IMR-90 (cell line): ENCODE results near the gene RORB. TPM values are rescaled to one million over a fixed set of nuclear protein-coding genes. Genes with fewer than 3 reads are reported as not detected.

Experiments
- ATAC-seq: fragments of 200-7000 bp; cut with Tn5 transposase; 2 replicates; pipeline ENCODE4 v1.9.1; 2020; ENCODE audit warnings: low read depth, mild to moderate bottlenecking, moderate library complexity
- BruUV-seq: library from RNA; stranded (reverse); fragments of 400-500 nt; replicated peaks from 2 replicates; lab custom pipeline; 2021; lab: Mats Ljungman, UMichigan
- CTCF ChIA-PET: fragments of 300-600 bp; formaldehyde crosslinking; extraction: SDS; loops from one replicate; lab custom pipeline; 2021; ENCODE audit warnings: antibody characterized with exemption; lab: Yijun Ruan, JAX
- POLR2A ChIA-PET: fragments of 300-600 bp; sonication (Branson Sonifier 250); formaldehyde crosslinking; loops from one replicate; lab custom pipeline; 2022; ENCODE audit warnings: antibody characterized with exemption; ENCODE audit not compliant: unreplicated experiment; lab: Charles Lee
- DNase-seq: peaks from one replicate; pipeline ENCODE4 v3.0.0; 2013
- H2AFZ ChIP-seq: replicated peaks from 2 replicates; pipeline ENCODE3; 2013; ENCODE audit warnings: low read length, mild to moderate bottlenecking; ENCODE audit not compliant: poor library complexity
- H2AK5ac ChIP-seq: 2 replicates; pipeline ENCODE4 v1.6.1; 2013; ENCODE audit warnings: low read depth, low read length, inconsistent platforms
- H2AK9ac ChIP-seq: replicated peaks from 2 replicates; pipeline ENCODE3; 2013; ENCODE audit warnings: mild to moderate bottlenecking, low read depth, low read length, moderate library complexity; ENCODE audit not compliant: poor library complexity
- H2BK120ac ChIP-seq: 2 replicates; pipeline ENCODE4 v1.6.1; 2013; ENCODE audit warnings: low read depth, low read length, inconsistent platforms
- H2BK15ac ChIP-seq: 3 replicates; pipeline ENCODE4 v1.6.1; 2013; ENCODE audit warnings: low read depth, low read length, inconsistent platforms
- H2BK20ac ChIP-seq: 2 replicates; pipeline ENCODE4 v1.6.1; 2013; ENCODE audit warnings: low read depth, mild to moderate bottlenecking, inconsistent platforms, low read length, moderate library complexity
- H2BK5ac ChIP-seq: 2 replicates; pipeline ENCODE4 v1.6.1; 2013; ENCODE audit warnings: mild to moderate bottlenecking, low read depth, low read length, inconsistent platforms; ENCODE audit not compliant: poor library complexity, severe bottlenecking
- H3K14ac ChIP-seq: replicated peaks from 2 replicates; pipeline ENCODE4 v1.6.1; 2013; ENCODE audit warnings: low read depth, low read length, inconsistent platforms
- H3K18ac ChIP-seq: 2 replicates; pipeline ENCODE4 v1.6.1; 2013; ENCODE audit warnings: low read depth, low read length, control low read depth
- H3K23ac ChIP-seq: 2 replicates; pipeline ENCODE4 v1.6.1; 2013; ENCODE audit warnings: low read depth, low read length, inconsistent platforms
- H3K27ac ChIP-seq: 2 replicates; pipeline ENCODE4 v1.5.1; 2013; ENCODE audit warnings: mild to moderate bottlenecking, control low read depth, low read length; ENCODE audit not compliant: insufficient read depth
- H3K27me3 ChIP-seq: 2 replicates; pipeline ENCODE4 v1.6.1; 2013; ENCODE audit warnings: low read length; ENCODE audit not compliant: control insufficient read depth, insufficient read depth
- H3K36me3 ChIP-seq: 2 replicates; pipeline ENCODE4 v1.6.1; 2013; ENCODE audit warnings: low read length, mixed read lengths; ENCODE audit not compliant: control insufficient read depth, insufficient read depth
- H3K4ac ChIP-seq: 2 replicates; pipeline ENCODE4 v1.6.1; 2013; ENCODE audit warnings: low read depth, low read length, inconsistent platforms
- H3K4me1 ChIP-seq: 2 replicates; pipeline ENCODE4 v1.6.1; 2013; ENCODE audit warnings: low read length, mixed read lengths; ENCODE audit not compliant: control insufficient read depth, insufficient read depth
- H3K4me2 ChIP-seq: 2 replicates; pipeline ENCODE4 v1.6.1; 2013; ENCODE audit warnings: low read depth, mild to moderate bottlenecking, control low read depth, low read length, moderate library complexity
- H3K4me3 ChIP-seq: 2 replicates; pipeline ENCODE4 v1.5.1; 2013; ENCODE audit warnings: low read depth, mild to moderate bottlenecking, control low read depth, low read length, moderate library complexity; ENCODE audit not compliant: insufficient read depth
- H3K56ac ChIP-seq: 2 replicates; pipeline ENCODE4 v1.6.1; 2013; ENCODE audit warnings: low read length, inconsistent platforms; ENCODE audit not compliant: insufficient read depth; ENCODE audit errors: extremely low read depth
- H3K79me1 ChIP-seq, 2 experiments: 2 replicates each; pipeline ENCODE4 v1.6.1; 2013; ENCODE audit warnings: low read length in 2 of 2, inconsistent platforms in 1 of 2, low read depth in 1 of 2
- H3K9ac ChIP-seq: 2 replicates; pipeline ENCODE4 v1.6.1; 2013; ENCODE audit warnings: low read depth, low read length, control low read depth
- H3K9me1 ChIP-seq: 2 replicates; pipeline ENCODE4 v1.6.1; 2013; ENCODE audit warnings: low read length, inconsistent platforms; ENCODE audit not compliant: insufficient read depth
- H3K9me3 ChIP-seq: 2 replicates; pipeline ENCODE4 v1.6.1; 2013; ENCODE audit warnings: low read length; ENCODE audit not compliant: control insufficient read depth, insufficient read depth
- H4K20me1 ChIP-seq: 2 replicates; pipeline ENCODE4 v1.6.1; 2013; ENCODE audit warnings: low read length, inconsistent platforms; ENCODE audit not compliant: insufficient read depth
- H4K5ac ChIP-seq: 2 replicates; pipeline ENCODE4 v1.6.1; 2013; ENCODE audit warnings: mild to moderate bottlenecking, low read depth, low read length, control low read depth
- H4K8ac ChIP-seq, 2 experiments: 2 replicates each; pipeline ENCODE4 v1.6.1; 2013; ENCODE audit warnings: low read depth in 2 of 2, low read length in 2 of 2, control low read depth in 1 of 2, inconsistent platforms in 1 of 2
- H4K91ac ChIP-seq: 2 replicates; pipeline ENCODE4 v1.6.1; 2013; ENCODE audit warnings: low read depth, low read length, inconsistent platforms; ENCODE audit not compliant: insufficient read depth
- BHLHE40 ChIP-seq: fragments of 150-350 bp; IDR thresholded peaks from 2 replicates; pipeline ENCODE4 v1.6.1; 2016; ENCODE audit warnings: mild to moderate bottlenecking, low read depth, low read length
- CEBPB ChIP-seq: IDR thresholded peaks from 2 replicates; pipeline ENCODE4 v1.6.1; 2012; ENCODE audit warnings: low read depth, low read length, improper control_type of control experiment
- CHD1 ChIP-seq: IDR thresholded peaks from 2 replicates; pipeline ENCODE4 v1.6.1; 2012; ENCODE audit warnings: low read depth, low read length, improper control_type of control experiment
- FOS ChIP-seq: fragments of 150-350 bp; IDR thresholded peaks from 2 replicates; pipeline ENCODE4 v1.6.1; 2016; ENCODE audit warnings: low read depth, low read length
- MAFK ChIP-seq: IDR thresholded peaks from 2 replicates; pipeline ENCODE4 v1.6.1; 2012; ENCODE audit warnings: low read depth, low read length, improper control_type of control experiment
- MAZ ChIP-seq: IDR thresholded peaks from 2 replicates; pipeline ENCODE4 v1.6.1; 2012; ENCODE audit warnings: low read depth, mild to moderate bottlenecking, low read length, improper control_type of control experiment, moderate library complexity, borderline replicate concordance
- MXI1 ChIP-seq: IDR thresholded peaks from 2 replicates; pipeline ENCODE4 v1.6.1; 2012; ENCODE audit warnings: low read depth, mild to moderate bottlenecking, low read length, moderate library complexity, borderline replicate concordance
- NFE2L2 ChIP-seq: fragments of 150-350 bp; IDR thresholded peaks from 2 replicates; pipeline ENCODE4 v1.6.1; 2016; ENCODE audit warnings: low read depth, mild to moderate bottlenecking, low read length
- POLR2A ChIP-seq: IDR thresholded peaks from 2 replicates; pipeline ENCODE4 v1.6.1; 2012; ENCODE audit warnings: mild to moderate bottlenecking, low read depth, low read length
- RAD21 ChIP-seq: IDR thresholded peaks from 2 replicates; pipeline ENCODE4 v1.6.1; 2012; ENCODE audit warnings: low read length, improper control_type of control experiment
- RCOR1 ChIP-seq: IDR thresholded peaks from 2 replicates; pipeline ENCODE4 v1.6.1; 2012; ENCODE audit warnings: mild to moderate bottlenecking, low read length, improper control_type of control experiment; ENCODE audit not compliant: insufficient replicate concordance
- RFX5 ChIP-seq: IDR thresholded peaks from 2 replicates; pipeline ENCODE4 v1.8.0; 2012; ENCODE audit warnings: low read depth, mild to moderate bottlenecking, low read length, moderate library complexity
- SMC3 ChIP-seq: fragments of 150-350 bp; IDR thresholded peaks from 2 replicates; pipeline ENCODE4 v1.6.1; 2016; ENCODE audit warnings: low read depth, mild to moderate bottlenecking, antibody characterized with exemption, low read length, moderate library complexity
- WGBS, 2 experiments: methylation state at CpG; one replicate each; pipeline versions ENCODE4 v1.1.5 to v1.1.7; 2013; ENCODE audit warnings: missing lambda C conversion rate in 2 of 2; ENCODE audit not compliant: insufficient read length in 1 of 2; ENCODE audit errors: extremely low coverage in 2 of 2; 5-methylcytosine and 5-hydroxymethylcytosine counted together
- dilution Hi-C: fragments of 300-500 bp; cut with HindIII; formaldehyde crosslinking; loops from one replicate; pipeline ENCODE4 v1.14.3; 2018; ENCODE audit warnings: low sequenced_read_pairs; ENCODE audit not compliant: unreplicated experiment
- in situ Hi-C: fragments of 300-500 bp; cut with MboI; formaldehyde crosslinking; loops from 3 replicates; pipeline ENCODE4 v1.14.3; 2019; ENCODE audit warnings: low sequenced_read_pairs, inconsistent platforms, mixed read lengths
- intact Hi-C: fragments of 100-400 bp; cut with micrococcal nuclease; formaldehyde crosslinking; loops from 2 replicates; pipeline ENCODE4 v1.10.0; 2022
- polyA plus RNA-seq, 3 experiments: library from polyadenylated mRNA; depleted of rRNA; stranded (reverse); fragments of >200 nt; gene quantifications; 2 replicates each; pipeline ENCODE4 v1.2.3, GENCODE V29; 2012; ENCODE audit warnings: low replicate concordance in 1 of 3
- total RNA-seq: library from RNA; depleted of rRNA; stranded (reverse); fragments of >200 nt; gene quantifications from 2 replicates; pipeline ENCODE4 v1.2.3, GENCODE V29; 2012
- TF ChIP-seq, protein P1 (sequence below): conservative IDR thresholded peaks from 2 replicates; pipeline ENCODE4 v1.5.1; 2012; ENCODE audit warnings: mild to moderate bottlenecking, low read depth, low read length, improper control_type of control experiment
- TF ChIP-seq, protein P2 (sequence below): fragments of 150-350 bp; IDR thresholded peaks from 2 replicates; pipeline ENCODE4 v1.6.1; 2017; ENCODE audit warnings: mild to moderate bottlenecking, antibody characterized with exemption, low read length, low read depth

Gene RORB
- total and polyA plus RNA-seq, 2 of the 4 experiments (the other 2 are of a cell fraction): not detected

DNA sequence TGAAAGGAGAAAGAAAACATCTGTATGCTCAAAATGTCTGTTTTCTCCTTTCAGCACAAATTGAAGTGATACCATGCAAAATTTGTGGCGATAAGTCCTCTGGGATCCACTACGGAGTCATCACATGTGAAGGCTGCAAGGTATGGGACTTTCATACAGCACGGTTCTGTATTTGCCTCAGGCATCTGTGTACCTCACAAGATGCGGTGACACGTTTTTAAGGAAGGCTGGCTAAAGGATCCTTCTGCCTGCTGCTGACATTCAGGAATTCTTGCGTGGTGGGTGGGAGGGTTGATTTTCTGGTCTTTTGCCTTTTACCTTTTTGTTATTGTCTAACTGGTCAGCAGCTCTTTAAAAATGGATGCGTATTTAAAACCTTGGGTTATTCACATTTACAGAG is 133.1 kb downstream of the RORB start:
- intact Hi-C loops: loop anchor here (2.0 kb wide), 1 partner anchor 19 kb away; no protein-coding TSS in a partner anchor
- Histone ChIP-seq H3K27me3 (no peaks in the 10 kb centered on the region), H3K18ac (no peak overlapping the region), H2AK5ac (no peak overlapping the region), H2BK15ac (no peak overlapping the region), H3K79me1 (no peaks in the 10 kb centered on the region), H3K14ac (no peak overlapping the region), H3K9ac (no peak overlapping the region), H3K23ac (no peak overlapping the region), H3K4me2 (no peak overlapping the region), H2AK9ac (no peak overlapping the region), H2BK5ac (no peak overlapping the region), H3K56ac (no peak overlapping the region), H2BK120ac (no peak overlapping the region), H3K9me1 (no peaks in the 10 kb centered on the region), H4K5ac (no peak overlapping the region), H4K8ac (no peak overlapping the region), H3K4me3 (no peak overlapping the region), H2BK20ac (no peak overlapping the region), H3K9me3 (no peaks in the 10 kb centered on the region), H4K20me1 (no peaks in the 10 kb centered on the region), H4K91ac (no peak overlapping the region), H3K4me1 (no peaks in the 10 kb centered on the region), H3K27ac (no peak overlapping the region), H2AFZ (no peak overlapping the region), H3K4ac (no peak overlapping the region), H3K36me3 (no peaks in the 10 kb centered on the region)
- dilution Hi-C loops: no loop called here
- no TSS peak for BruUV-seq
- WGBS, 2 experiments: 18% methylated on average over 5 of the region's 7 CpGs; no CpG with 5 or more reads in 1 of the 2 experiments
- TF ChIP-seq POLR2A (no peak), RFX5 (no peak), RAD21 (no peak), SMC3 (no peak), MAZ (no peak), RCOR1 (no peak), NFE2L2 (no peak), CEBPB (no peak), FOS (no peak), MXI1 (no peak), CHD1 (no peak), MAFK (no peak), BHLHE40 (no peak)
- TF ChIP-seq, protein P1, sequence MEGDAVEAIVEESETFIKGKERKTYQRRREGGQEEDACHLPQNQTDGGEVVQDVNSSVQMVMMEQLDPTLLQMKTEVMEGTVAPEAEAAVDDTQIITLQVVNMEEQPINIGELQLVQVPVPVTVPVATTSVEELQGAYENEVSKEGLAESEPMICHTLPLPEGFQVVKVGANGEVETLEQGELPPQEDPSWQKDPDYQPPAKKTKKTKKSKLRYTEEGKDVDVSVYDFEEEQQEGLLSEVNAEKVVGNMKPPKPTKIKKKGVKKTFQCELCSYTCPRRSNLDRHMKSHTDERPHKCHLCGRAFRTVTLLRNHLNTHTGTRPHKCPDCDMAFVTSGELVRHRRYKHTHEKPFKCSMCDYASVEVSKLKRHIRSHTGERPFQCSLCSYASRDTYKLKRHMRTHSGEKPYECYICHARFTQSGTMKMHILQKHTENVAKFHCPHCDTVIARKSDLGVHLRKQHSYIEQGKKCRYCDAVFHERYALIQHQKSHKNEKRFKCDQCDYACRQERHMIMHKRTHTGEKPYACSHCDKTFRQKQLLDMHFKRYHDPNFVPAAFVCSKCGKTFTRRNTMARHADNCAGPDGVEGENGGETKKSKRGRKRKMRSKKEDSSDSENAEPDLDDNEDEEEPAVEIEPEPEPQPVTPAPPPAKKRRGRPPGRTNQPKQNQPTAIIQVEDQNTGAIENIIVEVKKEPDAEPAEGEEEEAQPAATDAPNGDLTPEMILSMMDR: no peak
- TF ChIP-seq, protein P2, sequence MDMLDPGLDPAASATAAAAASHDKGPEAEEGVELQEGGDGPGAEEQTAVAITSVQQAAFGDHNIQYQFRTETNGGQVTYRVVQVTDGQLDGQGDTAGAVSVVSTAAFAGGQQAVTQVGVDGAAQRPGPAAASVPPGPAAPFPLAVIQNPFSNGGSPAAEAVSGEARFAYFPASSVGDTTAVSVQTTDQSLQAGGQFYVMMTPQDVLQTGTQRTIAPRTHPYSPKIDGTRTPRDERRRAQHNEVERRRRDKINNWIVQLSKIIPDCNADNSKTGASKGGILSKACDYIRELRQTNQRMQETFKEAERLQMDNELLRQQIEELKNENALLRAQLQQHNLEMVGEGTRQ: no peak
- ATAC-seq: no peak
- in situ Hi-C loops: loop anchor here (10.0 kb wide), 1 partner anchor 55 kb away; no protein-coding TSS in a partner anchor
- CTCF ChIA-PET: no interaction called here
- no peak for DNase-seq
- POLR2A ChIA-PET: no interaction called here
